GM19452 (cell line): ENCODE measurements around the gene LMTK2.

Experiments used
- ATAC-seq: cut with Tn5 transposase; IDR thresholded peaks from one replicate; pipeline ENCODE4 v1.9.1; 2021; ENCODE audit not compliant: unreplicated experiment

Gene LMTK2

GRCh38 chr7:98136423-98136822 is 29.8 kb downstream of the LMTK2 start:
- ATAC-seq: no peak

GRCh38 chr7:98137134-98137825 is 30.6 kb downstream of the LMTK2 start:
- ATAC-seq: no peak

GRCh38 chr7:98137826-98138151 is 31.1 kb downstream of the LMTK2 start:
- ATAC-seq: peak; percentile 67

- no peak for ATAC-seq
Observed at GRCh38 chr7:98138672-98139071, 32.0 kb downstream of the LMTK2 start.

DNA sequence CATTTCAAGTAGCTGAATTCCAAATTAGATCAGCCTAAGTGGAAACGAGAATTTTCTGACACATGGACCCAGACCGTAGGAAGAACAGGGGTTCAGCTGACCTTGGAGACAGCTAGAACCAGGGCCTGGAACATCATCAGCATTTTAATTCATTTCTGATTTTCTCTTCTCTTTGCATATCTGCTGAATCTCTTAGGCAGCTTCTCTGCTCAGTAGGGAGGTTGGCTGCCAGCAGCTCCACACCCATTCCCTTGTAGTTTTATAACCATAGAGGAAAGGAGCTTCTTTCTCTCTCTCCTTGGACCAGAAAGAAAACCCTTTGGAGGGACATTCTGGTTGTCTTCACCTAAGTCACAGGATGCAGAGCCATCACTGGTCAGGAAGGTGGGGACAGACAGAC is 36.0 kb downstream of the LMTK2 start:
- ATAC-seq: no peak

- ATAC-seq: no peak
Observed at GRCh38 chr7:98148607-98149006, 41.9 kb downstream of the LMTK2 start.

DNA sequence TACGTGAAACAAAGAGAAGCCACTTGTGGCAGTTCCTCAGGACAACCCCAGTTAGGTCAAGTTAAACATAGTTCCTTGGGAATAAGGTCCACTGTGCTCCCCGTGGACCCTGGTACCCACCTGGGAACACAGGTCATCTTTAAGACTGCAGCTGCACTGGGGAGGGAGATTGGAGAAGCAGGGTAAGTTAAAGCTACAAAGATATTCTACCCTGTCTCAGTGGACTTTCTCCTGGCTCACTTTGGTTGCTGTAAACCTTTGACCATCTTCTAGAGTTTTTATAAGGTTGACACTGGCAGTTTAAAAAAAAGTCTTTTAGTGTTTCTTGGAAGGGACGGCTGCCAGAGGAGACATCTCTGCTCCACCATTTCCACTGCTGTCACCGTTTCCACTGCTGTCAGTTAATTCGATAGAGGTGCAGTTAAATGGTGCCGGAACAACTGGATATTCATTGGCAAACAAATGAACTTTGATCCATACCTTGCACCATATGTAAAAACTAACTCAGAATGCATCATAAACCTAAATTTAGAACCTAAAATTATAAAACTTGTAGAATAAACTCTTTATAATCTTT is 42.5 kb downstream of the LMTK2 start:
- ATAC-seq: no peak

DNA sequence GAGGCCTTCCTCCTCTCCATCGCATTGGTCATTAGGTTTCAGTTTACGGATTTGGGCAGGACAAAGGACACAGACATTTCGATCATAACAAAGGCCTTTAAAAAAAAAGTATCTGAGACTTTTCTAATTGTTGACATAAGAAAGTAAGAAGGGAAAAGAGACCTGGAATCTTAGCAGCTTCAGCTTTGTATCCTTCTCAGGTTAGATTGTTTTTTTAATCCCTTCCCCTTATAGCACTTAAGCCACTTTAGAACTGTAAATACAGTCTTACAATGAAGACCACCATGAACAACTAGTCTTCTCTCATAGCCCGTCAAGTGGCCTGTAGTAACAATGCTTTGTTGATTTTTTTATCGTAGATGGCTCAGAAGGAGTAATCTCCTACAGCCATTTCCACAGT is 45.2 kb downstream of the LMTK2 start:
- ATAC-seq: no peak

- no peak for ATAC-seq
Observed at GRCh38 chr7:98156700-98157099, 50.0 kb downstream of the LMTK2 start.

DNA sequence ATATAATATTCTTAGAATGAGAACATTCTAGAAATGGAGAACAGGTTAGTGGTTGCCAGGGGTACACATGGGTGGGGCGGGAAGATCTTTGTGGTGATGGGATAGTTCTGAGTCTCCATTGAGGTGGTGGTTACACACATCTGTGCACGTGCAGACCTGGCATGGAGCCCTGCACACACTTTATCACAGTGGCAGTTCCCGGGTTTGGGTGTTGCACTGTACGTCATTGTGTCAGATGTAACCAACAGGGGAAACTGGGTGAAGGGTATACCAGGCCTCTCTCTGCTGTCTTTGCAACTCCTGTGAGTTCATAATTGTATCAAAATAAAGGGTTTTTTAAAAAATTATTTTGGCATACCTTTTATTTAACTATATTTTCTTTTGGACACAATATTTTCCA is 51.1 kb downstream of the LMTK2 start:
- no peak for ATAC-seq

DNA sequence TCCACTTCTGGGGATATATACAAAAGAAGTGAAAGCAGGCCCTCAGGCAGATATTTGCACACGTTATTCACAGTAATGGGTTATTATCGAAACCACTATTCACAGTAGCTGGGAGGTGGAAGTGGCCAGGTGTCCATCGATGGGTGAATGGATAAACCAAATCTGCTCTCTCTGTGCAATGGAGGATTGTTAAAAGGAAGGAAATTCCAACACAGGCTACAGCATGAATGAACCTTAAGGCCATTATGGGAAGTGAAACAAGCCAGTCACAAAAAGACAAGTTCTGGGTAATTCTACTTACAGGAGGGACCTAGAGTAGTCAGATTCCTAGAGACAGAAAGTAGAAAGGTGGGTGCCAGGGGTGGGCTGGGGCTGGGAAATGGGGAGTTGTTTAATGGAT is 56.1 kb downstream of the LMTK2 start:
- no peak for ATAC-seq

DNA sequence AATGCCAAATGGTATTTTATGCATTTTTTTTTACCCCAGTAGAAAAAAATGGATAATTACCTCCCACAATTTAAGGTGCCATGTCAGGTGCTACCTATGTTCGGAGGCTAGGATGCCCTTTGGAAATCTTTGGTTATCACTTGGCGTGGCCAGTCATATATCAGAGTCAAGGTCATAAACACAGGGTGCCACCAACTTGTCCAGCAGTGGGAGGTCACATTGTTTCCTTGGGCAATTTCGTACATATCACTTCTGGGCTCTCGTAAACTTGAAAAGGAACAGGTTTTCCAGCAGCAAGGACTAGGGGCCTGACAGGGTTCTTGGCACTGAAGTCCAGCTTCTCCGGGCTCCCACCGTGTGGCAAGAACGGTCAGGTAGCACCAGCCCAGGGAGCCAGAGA is 56.6 kb downstream of the LMTK2 start:
- ATAC-seq: no peak

GRCh38 chr7:98163704-98164494 is 57.2 kb downstream of the LMTK2 start:
- ATAC-seq: no peak

DNA sequence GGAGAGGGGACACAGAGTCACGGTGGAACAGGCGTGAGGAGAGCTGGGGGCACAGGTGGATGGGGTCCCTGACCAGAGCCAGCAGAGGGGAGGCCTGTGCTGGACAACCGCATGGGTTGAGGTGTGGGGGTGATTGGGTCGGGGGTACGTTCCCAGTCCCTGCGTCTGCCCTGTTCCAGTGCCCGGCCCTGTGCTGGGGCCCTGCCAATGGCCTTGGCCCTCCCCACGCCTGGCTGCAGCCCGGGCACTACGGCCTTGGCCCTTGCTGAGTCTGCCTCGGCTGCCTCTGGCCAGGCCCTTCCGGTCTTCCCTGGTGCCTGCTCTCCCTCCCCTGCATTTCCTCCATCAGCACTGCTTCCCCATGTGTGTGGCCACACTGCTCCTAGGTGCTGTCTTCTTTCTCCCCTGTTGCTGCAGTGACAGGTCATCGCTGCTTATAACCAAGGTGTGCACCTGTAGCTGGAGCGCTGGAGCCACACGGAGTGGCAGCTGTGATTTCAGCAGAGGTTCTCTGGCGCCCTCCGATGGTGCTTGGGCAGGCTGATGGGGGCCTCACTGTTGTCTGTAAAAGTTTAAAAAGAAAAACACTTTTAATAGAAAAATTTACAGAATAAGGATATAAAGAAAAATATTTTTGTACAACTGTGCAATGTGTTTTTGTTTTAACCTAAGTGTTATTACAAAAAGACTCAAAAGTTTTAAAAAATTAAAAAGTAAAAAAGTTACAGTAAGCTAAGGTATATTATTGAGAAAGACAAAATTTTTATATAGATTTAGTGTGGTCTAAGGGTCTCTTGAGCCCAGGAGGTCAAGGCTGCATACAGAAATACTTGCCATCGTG is 59.4 kb downstream of the LMTK2 start:
- ATAC-seq: peak; percentile 82

GRCh38 chr7:98166668-98166970 is 60.0 kb downstream of the LMTK2 start:
- ATAC-seq: no peak

DNA sequence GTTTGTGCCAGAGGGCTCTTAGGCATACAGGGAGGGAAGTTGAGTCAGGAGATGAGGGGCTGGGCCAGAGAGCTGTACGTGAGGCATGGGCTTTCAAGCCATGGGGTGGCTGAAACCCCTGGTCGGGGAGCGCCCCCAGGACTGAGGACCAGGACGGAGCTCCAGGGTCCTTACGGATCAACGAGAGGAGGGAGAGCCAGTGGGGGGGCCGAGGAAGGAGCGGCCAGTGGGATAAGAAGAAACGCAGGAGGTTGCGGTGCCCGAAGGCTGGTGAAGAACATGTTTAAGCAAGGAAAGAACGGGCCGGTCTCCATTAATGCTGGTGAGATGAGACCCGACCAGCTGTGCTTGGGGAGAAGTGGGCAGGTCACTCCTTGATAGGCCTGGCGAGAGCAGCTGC is 61.0 kb downstream of the LMTK2 start:
- ATAC-seq: no peak

GRCh38 chr7:98168181-98168903 is 61.7 kb downstream of the LMTK2 start:
- ATAC-seq: no peak

DNA sequence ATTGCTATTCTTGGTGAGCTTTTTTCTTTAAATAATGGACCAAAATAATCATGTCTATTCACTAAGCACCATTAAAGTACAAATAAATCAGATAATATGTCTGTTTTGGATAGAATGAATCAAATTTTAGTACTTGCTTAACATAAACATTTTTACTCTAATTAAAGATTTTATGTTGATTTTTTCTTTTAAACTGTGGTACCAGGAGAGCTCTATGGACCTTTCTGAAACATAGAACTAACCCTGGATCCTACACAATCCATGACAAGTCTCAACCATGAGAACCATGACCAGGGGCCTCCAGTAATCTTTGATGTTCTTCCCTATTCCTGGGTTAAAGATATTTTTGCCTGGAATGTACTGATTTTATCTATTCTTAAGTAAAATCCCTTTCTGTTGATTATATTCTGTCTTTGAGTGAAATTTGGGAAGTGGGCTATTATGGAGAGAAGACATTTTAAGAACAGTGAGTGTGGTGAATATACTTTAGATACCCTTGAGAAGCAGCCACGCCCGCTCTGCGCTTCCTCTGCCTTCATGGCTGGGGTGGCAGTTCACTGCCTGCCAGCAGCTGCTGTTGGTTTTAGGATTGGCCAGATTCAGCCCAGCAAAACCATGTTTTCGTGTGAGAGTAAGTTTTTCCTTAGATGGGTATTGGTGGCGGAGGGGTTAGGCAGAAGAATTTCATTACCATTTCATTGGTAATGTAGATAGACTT is 62.4 kb downstream of the LMTK2 start:
- no peak for ATAC-seq

DNA sequence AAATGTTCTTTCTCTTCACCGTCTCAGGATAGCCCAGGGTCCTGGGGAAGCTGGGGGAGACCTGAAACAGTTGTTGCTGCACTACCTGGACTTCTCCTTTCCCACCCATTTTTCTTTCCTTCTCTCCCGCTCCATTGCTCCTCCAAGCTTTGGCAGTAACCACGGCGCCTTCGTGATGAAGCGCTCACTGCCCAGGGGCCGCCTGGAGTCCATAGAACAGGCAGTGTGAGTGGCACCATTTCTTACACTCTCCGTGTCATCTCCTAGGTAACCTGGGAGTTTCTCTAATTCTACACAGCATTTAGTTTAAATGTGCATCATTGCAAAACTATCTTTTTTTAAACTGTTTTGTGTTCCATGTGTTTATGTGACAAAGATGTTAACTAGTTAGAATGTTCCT is 64.3 kb downstream of the LMTK2 start:
- no peak for ATAC-seq

DNA sequence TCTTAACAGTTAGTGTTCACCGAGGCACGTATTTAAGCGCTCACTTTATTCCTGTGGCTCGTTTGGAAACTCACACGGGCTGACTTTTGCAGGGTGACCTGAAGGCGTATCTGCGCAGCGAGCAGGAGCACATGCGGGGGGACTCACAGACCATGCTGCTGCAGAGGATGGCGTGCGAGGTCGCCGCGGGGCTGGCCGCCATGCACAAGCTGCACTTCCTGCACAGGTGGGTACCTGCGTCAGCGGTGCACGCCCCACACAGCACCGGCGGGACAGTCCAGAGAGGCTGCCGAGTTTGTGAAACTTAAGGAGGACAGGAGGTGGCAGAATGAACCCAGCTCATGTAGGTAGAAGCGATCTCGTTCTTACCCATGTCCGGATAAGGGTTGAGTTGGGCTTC is 64.8 kb downstream of the LMTK2 start:
- no peak for ATAC-seq
